ENCODE data around the gene NKIRAS1.

NKIRAS1 gene

DNA sequence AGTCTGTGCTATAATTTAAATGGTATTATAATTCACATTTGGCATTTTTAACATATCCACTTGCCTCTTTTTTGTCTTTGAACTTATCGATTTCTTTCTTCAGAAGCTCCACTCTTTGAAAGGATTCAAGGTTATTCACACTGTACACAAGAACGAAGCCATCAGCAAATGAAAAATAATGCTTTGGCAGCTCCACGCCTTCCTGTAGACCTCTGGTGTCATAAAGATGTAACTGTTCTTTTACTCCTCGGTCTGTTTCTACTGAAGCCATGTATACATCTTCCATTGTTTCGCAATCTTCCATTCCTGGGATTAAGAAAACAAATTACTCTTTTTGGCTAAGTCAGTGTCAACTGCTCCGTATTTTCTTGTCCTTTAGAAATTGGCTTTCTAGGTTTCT lies 16.0 kb downstream of the NKIRAS1 start:
- Histone ChIP-seq H3K4me3 (replicated peaks; ENCODE audit: insufficient read depth, low read length) (no peak overlapping the region), H3K27ac (replicated peaks) (no peak overlapping the region), H3K27me3 (ENCODE audit: insufficient read depth, poor library complexity, severe bottlenecking) (no peaks in the 10 kb centered on the region)
- TF ChIP-seq POLR2AphosphoS5 (IDR thresholded peaks at IDR 0.05; ENCODE audit: low read depth) (no peak), SPI1 (IDR thresholded peaks at IDR 0.05; ENCODE audit: borderline replicate concordance, low read depth) (no peak), GABPA (IDR thresholded peaks at IDR 0.05; ENCODE audit: low read depth) (no peak)
- TF ChIP-seq, protein P1, sequence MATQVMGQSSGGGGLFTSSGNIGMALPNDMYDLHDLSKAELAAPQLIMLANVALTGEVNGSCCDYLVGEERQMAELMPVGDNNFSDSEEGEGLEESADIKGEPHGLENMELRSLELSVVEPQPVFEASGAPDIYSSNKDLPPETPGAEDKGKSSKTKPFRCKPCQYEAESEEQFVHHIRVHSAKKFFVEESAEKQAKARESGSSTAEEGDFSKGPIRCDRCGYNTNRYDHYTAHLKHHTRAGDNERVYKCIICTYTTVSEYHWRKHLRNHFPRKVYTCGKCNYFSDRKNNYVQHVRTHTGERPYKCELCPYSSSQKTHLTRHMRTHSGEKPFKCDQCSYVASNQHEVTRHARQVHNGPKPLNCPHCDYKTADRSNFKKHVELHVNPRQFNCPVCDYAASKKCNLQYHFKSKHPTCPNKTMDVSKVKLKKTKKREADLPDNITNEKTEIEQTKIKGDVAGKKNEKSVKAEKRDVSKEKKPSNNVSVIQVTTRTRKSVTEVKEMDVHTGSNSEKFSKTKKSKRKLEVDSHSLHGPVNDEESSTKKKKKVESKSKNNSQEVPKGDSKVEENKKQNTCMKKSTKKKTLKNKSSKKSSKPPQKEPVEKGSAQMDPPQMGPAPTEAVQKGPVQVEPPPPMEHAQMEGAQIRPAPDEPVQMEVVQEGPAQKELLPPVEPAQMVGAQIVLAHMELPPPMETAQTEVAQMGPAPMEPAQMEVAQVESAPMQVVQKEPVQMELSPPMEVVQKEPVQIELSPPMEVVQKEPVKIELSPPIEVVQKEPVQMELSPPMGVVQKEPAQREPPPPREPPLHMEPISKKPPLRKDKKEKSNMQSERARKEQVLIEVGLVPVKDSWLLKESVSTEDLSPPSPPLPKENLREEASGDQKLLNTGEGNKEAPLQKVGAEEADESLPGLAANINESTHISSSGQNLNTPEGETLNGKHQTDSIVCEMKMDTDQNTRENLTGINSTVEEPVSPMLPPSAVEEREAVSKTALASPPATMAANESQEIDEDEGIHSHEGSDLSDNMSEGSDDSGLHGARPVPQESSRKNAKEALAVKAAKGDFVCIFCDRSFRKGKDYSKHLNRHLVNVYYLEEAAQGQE (IDR thresholded peaks at IDR 0.05; ENCODE audit: insufficient replicate concordance, low read depth): no peak
- TF ChIP-seq, protein P2, sequence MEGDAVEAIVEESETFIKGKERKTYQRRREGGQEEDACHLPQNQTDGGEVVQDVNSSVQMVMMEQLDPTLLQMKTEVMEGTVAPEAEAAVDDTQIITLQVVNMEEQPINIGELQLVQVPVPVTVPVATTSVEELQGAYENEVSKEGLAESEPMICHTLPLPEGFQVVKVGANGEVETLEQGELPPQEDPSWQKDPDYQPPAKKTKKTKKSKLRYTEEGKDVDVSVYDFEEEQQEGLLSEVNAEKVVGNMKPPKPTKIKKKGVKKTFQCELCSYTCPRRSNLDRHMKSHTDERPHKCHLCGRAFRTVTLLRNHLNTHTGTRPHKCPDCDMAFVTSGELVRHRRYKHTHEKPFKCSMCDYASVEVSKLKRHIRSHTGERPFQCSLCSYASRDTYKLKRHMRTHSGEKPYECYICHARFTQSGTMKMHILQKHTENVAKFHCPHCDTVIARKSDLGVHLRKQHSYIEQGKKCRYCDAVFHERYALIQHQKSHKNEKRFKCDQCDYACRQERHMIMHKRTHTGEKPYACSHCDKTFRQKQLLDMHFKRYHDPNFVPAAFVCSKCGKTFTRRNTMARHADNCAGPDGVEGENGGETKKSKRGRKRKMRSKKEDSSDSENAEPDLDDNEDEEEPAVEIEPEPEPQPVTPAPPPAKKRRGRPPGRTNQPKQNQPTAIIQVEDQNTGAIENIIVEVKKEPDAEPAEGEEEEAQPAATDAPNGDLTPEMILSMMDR (IDR thresholded peaks at IDR 0.05; ENCODE audit: insufficient read depth, low read length): no peak
- no peak for DNase-seq (ENCODE audit: low read depth in 1 of 2, low spot score in 1 of 2)

DNA sequence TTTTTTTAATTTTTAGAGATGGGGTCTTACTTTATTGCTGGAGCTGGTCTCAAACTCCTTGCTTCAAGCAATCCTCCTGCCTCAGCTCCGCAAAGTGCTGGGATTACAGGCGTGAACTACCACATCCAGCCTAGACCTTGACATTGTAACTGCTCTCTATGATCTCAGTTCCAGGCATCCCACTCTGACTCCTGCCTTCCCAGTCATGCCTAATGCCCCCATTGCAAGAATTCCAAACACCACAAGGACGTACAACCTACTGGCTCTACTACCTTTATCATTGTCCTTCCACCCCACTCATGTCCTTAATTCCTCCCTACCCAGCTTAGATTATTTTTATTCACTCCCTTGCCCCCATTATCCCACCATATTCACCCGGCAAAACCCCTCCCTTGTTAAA lies 21.6 kb downstream of the NKIRAS1 start:
- no peak for DNase-seq (ENCODE audit: low read depth in 1 of 2, low spot score in 1 of 2)
- Histone ChIP-seq H3K27ac (replicated peaks) (no peak overlapping the region), H3K4me3 (replicated peaks; ENCODE audit: insufficient read depth, low read length) (no peak overlapping the region), H3K27me3 (ENCODE audit: insufficient read depth, poor library complexity, severe bottlenecking) (no peaks in the 10 kb centered on the region)
- TF ChIP-seq SPI1 (IDR thresholded peaks at IDR 0.05; ENCODE audit: borderline replicate concordance, low read depth): no peak
- TF ChIP-seq GABPA (IDR thresholded peaks at IDR 0.05; ENCODE audit: low read depth): no peak

DNA sequence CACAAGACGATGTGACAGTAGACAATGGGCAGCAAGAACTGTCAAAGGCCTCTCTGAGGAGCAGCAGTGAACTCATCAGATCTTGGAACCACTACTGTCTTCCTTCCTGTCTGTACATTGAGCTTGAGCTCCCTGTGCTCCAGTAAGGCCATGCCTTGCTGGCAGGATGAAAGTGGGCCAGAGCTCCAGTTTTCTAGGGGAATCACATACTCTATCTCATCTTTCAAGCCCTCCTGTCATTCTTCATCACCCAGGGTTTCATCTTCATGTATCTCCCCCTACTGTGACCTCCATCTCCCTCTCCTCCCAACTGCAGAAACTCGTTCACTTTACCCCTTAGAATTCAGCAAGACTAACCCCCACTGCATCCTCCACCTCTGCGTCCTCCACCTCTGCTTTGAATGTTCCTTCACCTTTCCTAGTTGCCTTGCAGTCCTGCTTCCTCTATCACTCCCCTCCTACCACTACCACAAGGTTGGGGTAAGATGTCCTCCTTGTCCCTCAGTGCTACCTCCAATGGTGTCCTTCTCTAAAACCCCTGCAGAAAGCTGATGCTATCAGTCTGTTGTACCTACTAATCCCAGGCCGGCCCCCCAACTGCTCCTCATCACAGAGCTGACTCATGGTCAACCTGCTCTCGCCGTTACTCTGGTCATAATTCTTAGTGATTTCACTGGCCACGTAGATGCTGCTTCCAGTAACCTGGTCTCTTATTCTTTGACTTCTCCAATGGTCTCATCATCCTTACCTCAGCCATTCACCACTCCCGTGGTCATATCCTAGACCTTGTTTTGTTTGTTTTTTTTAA lies 22.3 kb downstream of the NKIRAS1 start:
- H3K27ac ChIP-seq (replicated peaks): no peak overlapping the region
- no peaks in the 10 kb centered on the region for H3K27me3 ChIP-seq (ENCODE audit: insufficient read depth, poor library complexity, severe bottlenecking)
- DNase-seq (ENCODE audit: low read depth in 1 of 2, low spot score in 1 of 2): no peak
- H3K4me3 ChIP-seq (replicated peaks; ENCODE audit: insufficient read depth, low read length): no peak overlapping the region
- TF ChIP-seq POLR2AphosphoS5 (IDR thresholded peaks at IDR 0.05; ENCODE audit: low read depth): no peak
- TF ChIP-seq, protein P2 (IDR thresholded peaks at IDR 0.05; ENCODE audit: insufficient read depth, low read length): no peak
- TF ChIP-seq, protein P1 (IDR thresholded peaks at IDR 0.05; ENCODE audit: insufficient replicate concordance, low read depth): no peak
- no peak for TF ChIP-seq SPI1 (IDR thresholded peaks at IDR 0.05; ENCODE audit: borderline replicate concordance, low read depth)
- no peak for TF ChIP-seq GABPA (IDR thresholded peaks at IDR 0.05; ENCODE audit: low read depth)

DNA sequence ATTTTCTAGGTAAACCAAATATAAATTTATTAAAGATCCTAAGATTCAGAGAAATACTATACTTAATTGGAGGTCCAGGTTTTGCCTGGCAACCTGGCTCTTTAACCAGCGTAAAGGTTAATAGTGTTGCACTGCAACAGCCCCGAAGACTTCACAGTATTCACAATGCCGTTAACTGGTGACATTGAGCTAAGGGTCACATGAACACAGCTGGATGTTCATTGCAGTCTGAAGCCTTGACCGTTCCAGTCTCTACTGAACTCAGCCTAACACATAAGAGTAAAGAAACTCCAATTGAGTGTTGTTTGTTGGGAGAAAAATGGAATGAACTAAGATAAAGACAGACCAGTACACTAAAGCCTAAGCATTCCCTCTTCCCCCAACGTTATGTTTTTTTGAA lies 26.8 kb downstream of the NKIRAS1 start:
- H3K27ac ChIP-seq (replicated peaks): no peak overlapping the region
- no peaks in the 10 kb centered on the region for H3K27me3 ChIP-seq (ENCODE audit: insufficient read depth, poor library complexity, severe bottlenecking)
- no peak for DNase-seq (ENCODE audit: low read depth in 1 of 2, low spot score in 1 of 2)
- TF ChIP-seq SPI1 (IDR thresholded peaks at IDR 0.05; ENCODE audit: borderline replicate concordance, low read depth): no peak
- H3K4me3 ChIP-seq (replicated peaks; ENCODE audit: insufficient read depth, low read length): no peak overlapping the region

DNA sequence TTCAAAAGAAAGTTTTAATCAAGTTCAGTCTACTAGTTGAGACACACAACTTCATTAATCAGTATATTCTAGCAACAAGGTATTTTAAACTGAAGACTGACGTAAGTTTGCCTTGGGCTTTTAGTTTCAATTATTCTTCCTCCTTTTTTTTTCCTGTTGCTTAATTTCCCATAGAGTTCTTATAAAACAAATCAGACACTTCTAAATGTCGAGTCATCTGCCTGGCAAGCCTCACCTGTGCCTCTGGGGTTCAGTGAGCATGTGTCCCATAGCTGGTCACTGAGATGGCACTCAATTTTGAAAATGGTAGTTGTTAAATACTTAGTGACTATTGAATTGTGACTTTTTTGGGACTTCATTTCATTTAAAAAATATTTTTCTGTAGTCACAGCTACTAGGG lies 27.4 kb downstream of the NKIRAS1 start:
- Histone ChIP-seq H3K27ac (replicated peaks) (no peak overlapping the region), H3K27me3 (ENCODE audit: insufficient read depth, poor library complexity, severe bottlenecking) (no peaks in the 10 kb centered on the region), H3K4me3 (replicated peaks; ENCODE audit: insufficient read depth, low read length) (no peak overlapping the region)
- TF ChIP-seq, protein P1 (IDR thresholded peaks at IDR 0.05; ENCODE audit: insufficient replicate concordance, low read depth): no peak
- TF ChIP-seq SPI1 (IDR thresholded peaks at IDR 0.05; ENCODE audit: borderline replicate concordance, low read depth) (no peak), GABPA (IDR thresholded peaks at IDR 0.05; ENCODE audit: low read depth) (no peak), POLR2AphosphoS5 (IDR thresholded peaks at IDR 0.05; ENCODE audit: low read depth) (no peak)
- TF ChIP-seq, protein P2 (IDR thresholded peaks at IDR 0.05; ENCODE audit: insufficient read depth, low read length): no peak
- DNase-seq (ENCODE audit: low read depth in 1 of 2, low spot score in 1 of 2): no peak
